GM11168 (cell line): ENCODE results near the gene SCG2.
"Not testable (repeated sequence)": the region's sequence is repeated elsewhere in the genome, so short reads cannot be mapped to it uniquely, and the experiment has no call there.

Experiments
- in situ Hi-C: fragments of 300-500 bp; cut with MboI; formaldehyde crosslinking; loops from one replicate; pipeline ENCODE4 v1.12.0; 2022; ENCODE audit warnings: low sequenced_read_pairs; ENCODE audit not compliant: unreplicated experiment

The SCG2 gene

DNA sequence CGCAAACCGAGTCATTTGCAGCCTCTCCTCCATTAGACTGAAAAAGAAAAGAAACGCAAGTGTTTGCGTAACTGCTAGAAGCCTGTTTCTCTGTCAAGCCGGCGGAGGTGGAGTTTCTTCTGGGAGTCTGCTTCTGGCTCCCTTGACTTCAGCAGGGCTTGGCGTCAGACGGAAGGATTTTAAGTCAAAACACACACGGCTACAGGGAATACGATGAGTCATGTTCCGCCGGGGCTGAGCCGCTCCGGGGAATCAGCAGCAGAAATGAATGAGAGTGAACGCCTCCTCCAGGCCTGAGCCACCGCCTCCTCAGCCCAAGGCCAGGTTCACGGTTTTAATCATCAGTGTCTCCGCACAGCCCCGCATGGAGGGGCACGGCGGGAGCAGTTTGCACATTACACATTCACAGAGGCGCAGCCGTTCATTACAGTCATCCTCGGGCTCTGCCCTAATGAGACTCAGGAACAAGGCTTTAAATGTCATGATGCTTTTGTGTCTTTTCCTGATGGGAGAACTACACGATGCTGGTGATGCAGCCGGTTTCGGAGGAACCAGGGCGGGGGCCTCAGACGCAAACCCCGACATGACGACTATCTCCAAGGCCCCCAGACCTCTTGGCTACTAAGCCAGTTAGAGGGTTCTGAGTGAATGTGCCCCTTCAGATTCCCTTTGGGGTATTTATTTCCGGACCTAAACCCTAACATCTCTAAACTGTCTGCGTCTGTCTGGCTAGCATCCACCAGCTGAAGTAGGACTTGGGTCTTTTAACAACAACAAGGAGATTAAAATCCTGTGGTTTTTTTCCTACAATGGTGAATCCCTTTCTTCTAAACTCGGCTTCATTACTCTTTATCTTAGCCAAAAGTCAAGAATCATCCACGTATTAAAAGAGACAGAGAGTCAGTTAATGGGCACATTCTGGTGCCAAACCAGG is 11.1 kb upstream of the SCG2 start:
- in situ Hi-C loops, result no loop called here

DNA sequence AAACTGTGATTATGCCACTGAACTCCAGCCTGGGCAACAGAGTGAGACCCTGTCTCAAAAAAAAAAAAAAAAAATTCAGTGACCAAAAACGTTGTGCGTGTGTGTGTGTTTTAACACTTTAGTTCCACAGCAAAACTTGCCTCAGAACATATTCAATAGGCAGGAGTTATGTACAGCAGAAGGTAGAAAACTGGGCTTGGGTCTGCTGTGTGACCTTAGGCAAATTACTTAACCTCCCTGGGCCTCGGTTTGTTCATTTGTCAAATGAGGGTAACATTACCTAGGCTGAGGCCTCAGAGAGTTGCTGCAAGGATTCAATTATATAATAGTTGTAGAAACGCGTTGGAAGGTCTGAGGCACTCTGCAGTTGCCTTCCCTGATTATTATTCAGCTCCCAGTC is 10.3 kb upstream of the SCG2 start:
- in situ Hi-C loops, result no loop called here

- in situ Hi-C loops, result no loop called here
Measured at GRCh38 chr2:223611061-223611460, 8.9 kb upstream of the SCG2 start.

- in situ Hi-C loops, result no loop called here
Measured at GRCh38 chr2:223607476-223607875, 5.3 kb upstream of the SCG2 start.

DNA sequence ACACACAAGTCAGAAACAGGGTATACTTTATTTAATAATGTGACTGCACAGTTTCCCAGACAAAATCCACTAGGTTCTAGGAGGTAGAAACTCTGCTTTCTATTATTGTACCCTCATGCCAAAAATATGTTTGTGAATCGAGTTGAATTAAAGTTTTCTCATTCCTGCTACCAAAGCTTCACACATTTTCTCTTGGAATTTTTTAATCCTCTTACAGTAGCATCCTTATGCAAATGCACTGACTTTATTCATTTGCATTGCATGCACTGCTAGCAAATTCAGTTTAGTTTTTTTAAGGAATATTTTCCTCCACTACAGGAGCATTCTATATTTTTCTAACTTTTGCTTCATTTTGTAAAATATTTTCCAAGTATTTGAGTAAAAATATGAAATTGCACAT is 4.8 kb upstream of the SCG2 start:
- in situ Hi-C loops, result no loop called here

DNA sequence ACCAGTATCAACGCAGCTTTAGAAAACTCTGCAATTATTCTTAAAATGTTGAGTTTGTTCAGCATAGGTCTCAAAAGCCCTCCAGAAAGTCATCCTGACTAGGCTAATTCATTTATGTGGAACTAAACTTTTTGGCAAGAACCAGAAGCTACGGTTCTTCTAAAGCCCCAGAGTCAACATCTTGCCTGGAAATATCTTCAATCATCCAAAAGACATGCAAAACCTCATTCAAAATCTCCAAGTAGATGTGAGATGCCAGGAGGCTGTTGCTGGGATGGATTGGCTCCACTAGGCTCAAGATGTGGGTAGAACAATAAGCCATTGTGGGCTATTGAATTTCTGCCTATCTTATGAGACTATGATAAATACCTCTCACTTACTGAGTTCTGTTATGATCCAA is 2.1 kb upstream of the SCG2 start:
- in situ Hi-C loops, result no loop called here

DNA sequence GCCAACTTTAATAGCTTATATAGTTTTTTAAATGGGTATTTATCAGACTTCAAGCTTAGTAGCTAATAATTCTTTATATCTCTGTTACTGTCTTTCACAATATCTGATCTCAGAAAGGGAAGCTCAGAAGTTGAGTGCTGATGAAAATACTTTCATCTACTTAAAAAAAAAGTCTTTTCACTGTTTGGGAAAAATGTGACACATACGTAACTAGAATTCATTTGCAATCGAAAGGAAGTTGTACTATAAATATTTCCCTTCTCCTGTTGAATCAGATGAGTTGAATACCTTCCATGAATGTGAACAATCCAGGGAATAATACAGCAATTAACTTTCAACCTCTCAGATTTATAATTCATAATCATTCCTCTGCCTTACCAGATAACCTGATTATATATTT is 811 bp upstream of the SCG2 start:
- in situ Hi-C loops, result no loop called here

- in situ Hi-C loops, result no loop called here
Measured at GRCh38 chr2:223601018-223601417, 1.1 kb downstream of the SCG2 start.

GRCh38 chr2:223599640-223600380 is 2.4 kb downstream of the SCG2 start:
- in situ Hi-C loops, result no loop called here

GRCh38 chr2:223598994-223599639 is 3.0 kb downstream of the SCG2 start:
- in situ Hi-C loops, result no loop called here

DNA sequence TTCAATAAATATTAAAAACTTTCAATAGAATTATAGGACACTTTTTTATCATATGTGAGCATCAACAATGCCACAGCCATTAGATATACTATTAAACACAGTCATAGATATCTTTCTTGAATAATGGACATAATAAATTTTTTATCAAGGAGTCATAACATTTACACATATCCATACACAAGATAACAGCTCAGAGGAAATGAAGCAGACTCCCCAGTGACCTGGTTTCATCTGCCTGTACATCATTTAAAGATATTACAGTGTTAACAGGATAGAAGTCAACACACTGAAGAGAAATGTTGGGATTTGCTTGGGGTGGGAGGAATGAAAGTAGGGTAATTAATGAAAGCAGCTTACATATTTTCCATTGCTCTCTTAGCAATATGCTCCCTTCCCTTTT is 5.1 kb downstream of the SCG2 start:
- in situ Hi-C loops, result no loop called here

DNA sequence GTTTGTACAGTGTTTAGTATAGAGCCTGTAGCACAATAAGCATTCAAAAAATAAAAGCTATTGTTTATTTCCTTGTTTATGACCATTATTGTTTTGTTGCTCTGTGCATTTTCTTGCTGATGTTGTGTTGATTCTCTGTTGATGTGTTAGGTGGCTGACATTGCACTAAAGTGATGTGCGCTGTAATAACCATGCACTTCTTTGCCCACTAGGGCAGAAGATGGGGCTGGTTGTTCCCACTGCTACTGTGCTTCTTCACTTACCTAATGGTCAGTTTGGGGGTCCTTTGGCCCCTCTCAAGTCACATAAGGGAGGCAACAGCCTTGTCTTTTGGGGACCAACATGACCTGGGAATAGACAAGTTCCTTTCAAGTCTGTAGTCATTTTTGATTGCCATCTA is 6.0 kb downstream of the SCG2 start:
- in situ Hi-C loops, result no loop called here

DNA sequence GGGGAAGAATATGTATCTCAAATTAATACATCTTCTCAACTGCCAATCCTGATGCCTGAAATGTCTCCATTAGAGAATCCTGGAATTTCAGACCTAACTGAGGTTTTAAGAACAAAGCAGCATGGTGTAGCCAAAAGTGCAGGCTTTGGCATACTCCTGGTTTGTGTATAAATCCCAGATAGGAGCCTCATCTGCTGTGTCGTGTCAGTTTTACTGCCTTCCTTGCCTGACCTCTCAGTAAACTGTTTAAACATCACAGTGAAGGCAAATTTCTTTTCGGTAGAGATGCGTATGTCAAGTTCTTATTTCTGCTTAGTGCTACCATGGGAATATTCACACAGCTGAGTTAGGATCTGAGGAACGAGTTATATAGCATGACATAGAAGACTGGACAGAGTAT is 7.3 kb downstream of the SCG2 start:
- in situ Hi-C loops, result no loop called here

DNA sequence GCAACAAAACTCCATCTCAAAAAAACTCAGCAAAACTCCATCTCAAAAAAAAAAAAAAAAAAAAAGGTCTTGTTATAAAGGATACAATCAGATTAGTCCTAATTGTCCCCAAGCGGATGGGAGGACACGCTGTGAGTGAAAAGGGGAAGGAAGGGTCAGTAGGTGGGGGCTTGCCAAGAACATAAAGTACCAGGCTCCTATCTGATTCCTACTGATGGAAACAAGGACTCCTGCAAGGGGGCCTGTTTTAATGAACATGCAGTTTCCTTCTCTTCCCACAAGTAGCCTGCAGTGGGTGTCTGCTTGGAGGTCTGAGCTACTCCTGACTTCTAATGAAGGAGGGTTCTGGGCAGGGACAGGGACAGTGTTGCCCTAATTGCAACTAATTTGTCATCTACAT is 7.9 kb downstream of the SCG2 start:
- in situ Hi-C loops, result no loop called here

DNA sequence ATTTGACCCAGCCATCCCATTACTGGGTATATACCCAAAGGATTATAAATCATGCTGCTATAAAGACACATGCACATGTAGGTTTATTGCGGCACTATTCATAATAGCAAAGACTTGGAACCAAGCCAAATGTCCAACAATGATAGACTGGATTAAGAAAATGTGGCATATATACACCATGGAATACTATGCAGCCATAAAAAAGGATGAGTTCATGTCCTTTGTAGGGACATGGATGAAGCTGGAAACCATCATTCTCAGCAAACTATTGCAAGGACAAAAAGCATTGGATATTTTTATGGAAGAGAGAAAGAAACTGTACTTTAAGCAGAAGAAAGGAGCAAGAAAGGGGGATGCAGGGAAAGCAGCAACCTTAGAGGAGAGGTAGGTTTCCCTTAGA is 9.5 kb downstream of the SCG2 start:
- in situ Hi-C loops, result not testable (repeated sequence)

DNA sequence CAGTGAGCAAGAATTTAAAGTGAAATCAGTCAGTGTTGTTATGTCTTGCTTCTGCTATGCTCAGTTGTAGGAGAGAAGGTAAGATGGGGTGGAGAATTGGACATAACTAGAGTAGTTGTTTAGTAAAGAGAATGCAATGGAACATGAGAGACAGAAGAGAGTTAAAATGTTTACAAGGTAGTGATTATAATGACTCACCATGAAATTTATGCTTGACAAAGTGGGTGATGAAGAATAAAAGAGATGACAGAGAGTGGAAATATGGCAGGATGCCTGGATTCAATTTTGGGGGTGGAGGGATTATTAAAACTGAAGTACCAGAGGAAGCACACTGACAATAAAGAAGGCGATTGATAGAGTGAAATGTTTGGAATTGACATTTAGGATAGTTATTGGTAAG is 10.6 kb downstream of the SCG2 start:
- in situ Hi-C loops, result no loop called here

DNA sequence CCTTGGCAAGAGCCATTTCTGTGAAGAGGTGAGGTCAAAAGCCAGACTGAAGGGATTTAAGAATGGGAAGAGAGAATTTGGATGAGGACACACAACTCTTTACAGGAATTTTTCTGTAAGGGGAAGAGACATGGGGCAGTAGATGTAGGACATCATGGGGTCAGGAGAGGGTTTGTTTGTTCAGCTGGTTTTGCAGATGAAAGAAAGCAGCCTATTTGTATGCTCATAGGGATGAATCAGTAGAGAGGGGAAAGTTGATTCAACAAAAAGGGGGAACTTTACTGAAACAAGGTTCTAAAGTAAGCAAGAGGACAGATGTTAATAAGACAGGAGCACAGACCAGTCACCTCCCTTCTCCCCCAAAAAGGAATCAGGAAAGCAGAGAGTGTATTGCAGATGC is 11.2 kb downstream of the SCG2 start:
- in situ Hi-C loops, result no loop called here

GRCh38 chr2:223589901-223590300 is 12.3 kb downstream of the SCG2 start:
- in situ Hi-C loops, result no loop called here

GRCh38 chr2:223588251-223588650 is 13.9 kb downstream of the SCG2 start:
- in situ Hi-C loops, result no loop called here

- in situ Hi-C loops, result no loop called here
Measured at GRCh38 chr2:223587301-223587700, 14.9 kb downstream of the SCG2 start.

GRCh38 chr2:223586261-223586660 is 15.9 kb downstream of the SCG2 start:
- in situ Hi-C loops, result no loop called here
